HG02981 (cell line): Measurements from ENCODE around the gene C11orf24.
"Not testable (repeated sequence)": the region's sequence is repeated elsewhere in the genome, so short reads cannot be mapped to it uniquely, and the experiment has no call there.

Experiments used
- ATAC-seq: cut with Tn5 transposase; IDR thresholded peaks from one replicate; pipeline ENCODE4 v1.9.1; 2021; ENCODE audit warnings: mild to moderate bottlenecking, moderate library complexity; ENCODE audit not compliant: unreplicated experiment

C11orf24 gene

DNA sequence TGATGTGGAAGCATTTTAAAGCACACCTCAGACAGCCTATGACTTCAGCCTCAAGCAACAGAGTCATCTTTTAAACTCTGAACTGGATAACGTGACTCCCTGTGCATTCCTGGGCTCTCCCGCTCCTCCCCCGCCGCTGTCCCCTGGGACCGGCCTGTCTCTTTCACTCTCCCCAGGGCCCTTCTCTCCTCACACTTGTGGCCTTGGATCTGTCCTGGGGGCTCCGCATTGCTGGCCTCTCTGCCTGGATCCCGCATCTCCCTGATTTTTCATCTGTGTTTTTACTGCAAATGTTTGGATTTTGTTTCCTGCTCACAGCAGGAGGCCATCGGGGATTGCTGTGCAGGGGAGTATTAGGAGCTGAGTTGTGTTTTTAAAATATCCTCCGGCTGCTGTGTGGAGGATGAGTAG lies 15.4 kb downstream of the C11orf24 start:
- ATAC-seq = no peak

DNA sequence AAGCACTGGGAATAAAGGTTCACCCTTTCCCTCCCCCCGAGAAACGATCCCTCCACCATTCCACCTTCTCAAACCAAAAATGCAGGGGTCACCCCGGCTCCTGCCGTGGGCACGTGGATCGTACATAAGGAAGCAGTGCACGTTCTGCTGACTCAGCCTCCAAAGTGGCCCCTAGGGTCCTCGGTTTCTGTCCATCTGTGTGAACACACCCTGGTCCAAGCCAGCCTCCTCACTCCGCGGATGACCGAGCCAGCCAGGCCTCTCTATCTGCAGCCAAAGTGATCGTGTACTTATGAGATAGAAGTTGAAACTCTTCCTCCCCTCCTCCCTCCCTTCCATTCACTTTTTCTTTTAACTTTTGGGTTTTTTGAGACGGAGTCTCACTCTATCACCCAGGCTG lies 16.2 kb downstream of the C11orf24 start:
- no peak for ATAC-seq

DNA sequence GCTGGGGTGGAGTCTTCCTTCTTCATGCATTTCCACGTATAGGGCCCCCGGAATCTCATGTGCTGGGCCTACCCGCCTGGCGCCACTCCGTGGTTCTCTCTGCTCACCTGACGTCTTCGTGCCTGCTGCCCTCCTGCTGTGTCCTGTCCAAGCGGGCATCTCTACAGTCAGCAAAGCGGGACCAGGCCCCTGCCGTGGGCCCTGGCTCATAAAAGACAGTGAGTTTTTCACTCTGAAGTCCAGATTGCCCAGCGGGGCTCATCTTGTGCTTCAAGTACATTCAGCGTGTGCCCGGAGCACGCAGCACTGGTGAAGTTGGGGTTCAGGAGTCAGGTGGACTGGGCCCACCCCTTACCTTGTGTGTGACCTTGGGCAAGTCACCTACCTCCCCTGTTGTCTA lies 17.4 kb downstream of the C11orf24 start:
- no peak for ATAC-seq

DNA sequence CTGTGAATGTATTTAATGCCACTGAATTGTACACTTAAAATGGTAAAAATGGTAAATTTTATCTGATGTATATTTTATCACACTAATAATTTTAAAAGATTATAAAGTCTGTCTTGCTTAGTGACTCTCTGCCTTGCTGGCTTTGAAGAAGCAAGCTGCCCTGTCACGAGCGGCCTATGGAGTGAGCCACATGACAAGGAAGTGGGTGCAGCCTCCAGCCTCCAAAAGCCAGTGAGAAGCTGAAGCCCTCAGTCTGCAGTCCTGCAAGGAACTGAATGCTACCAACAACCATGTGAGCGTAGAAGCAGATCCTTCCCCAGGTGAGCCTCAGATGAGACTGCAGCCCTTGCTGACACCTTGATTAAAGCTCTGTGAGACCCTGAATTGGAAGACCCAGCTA lies 20.0 kb downstream of the C11orf24 start:
- no peak for ATAC-seq

DNA sequence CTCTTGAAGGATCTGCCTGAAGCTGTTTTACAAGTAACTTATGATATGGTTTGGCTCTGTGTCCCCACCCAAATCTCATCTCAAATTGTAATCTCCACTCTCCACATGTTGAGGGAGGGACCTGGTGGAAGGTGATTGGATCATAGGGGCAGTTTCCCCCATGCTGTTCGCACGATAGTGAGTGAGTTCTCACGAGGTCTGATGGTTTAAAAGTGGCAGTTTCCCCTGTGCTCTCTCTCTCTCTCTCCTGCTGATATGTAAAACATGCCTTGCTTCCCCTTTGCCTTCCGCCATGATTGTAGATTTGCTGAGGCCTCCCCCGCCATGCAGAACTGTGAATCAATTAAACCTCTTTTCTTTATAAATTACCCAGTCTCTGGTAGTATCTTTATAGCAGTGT lies 26.9 kb downstream of the C11orf24 start:
- ATAC-seq = not testable (repeated sequence)

DNA sequence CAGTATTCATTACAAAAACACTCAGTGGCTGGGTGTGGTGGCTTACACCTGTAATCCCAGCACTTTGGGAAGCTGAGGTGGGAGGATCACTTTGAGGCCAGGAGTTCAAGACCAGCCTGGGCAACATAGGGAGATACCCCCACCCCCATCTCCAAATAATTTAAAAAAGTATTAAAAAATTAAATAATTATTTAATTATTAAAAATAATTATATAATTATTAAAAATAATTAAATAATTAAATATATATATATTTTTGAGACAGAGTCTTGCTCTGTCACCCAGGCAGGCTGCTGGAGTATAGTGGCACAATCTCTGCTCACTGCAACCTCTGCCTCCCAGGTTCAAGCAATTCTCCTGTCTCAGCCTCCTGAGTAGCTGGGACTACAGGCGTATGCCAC lies 27.9 kb downstream of the C11orf24 start:
- not testable (repeated sequence) for ATAC-seq

DNA sequence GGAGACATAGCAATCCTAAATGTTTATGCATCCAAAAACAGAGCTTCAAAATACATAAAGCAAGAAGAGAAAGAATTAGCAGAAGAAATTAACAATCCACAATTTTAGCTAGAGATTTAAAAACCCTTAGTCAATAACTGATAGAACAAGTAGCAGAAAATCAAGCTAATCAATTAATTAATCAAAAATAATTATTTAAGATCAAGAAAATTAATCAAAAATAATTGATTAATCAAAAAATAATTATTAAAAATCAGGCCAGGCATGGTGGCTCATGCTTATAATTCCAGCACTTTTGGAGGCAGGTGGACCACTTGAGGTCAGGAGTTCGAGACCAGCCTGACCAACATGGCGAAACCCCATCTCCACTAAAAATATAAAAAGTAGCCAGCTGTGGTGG lies 29.2 kb downstream of the C11orf24 start:
- no peak for ATAC-seq

DNA sequence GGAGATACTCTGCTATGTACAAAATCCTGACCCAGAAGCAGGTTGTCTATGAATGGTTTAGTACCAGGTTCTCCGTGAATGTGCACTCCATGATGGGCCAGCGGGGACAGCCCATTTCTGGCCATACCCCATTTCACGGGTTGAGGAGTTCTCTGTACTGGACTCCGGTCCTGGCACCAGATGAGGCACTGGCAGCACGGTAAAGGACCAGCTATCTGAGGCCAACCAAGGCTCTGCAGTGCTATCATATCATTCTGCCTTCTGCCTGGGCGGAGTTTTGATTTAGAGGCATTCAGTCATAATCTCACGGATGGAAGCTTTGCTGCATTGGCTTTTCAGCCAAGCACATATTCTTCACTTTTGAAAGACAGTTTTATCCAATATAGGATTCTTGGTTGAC lies 40.2 kb downstream of the C11orf24 start:
- ATAC-seq = no peak

DNA sequence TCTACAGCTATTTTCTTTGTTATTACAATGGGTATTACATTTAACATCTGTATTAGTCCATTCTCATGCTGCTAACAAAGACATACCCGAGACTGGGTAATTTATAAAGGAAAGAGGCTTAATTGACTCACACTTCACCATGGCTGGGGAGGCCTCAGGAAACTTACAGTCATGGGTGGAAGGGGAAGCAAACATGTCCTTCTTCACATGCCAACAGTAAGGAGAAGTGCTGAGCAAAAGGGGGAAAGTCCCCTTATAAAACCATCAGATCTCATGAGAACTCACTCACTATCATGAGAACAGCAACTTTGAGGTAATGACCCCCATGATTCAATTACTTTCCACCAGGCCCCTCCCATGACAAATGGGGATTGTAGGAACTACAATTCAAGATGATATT lies 42.2 kb downstream of the C11orf24 start:
- ATAC-seq = no peak

DNA sequence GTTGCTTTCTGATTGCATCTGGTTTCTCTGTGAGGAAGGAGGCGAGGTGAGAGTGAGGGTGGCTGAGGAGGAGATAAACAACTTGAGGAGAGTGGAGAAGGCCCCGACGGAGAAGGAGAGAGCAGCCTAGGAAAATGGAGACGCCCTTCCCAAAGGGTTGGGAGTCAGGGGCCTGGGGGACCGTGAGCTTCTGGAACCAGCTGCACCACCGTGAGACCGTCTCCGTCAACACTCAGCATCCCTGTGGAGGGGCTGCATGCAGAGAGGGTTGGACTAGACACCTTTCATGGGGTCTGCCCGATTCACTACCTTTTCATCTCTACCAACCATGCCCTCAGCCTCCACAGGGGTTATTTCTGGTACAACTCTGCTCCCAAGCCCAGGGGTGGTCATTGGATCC lies 45.4 kb downstream of the C11orf24 start:
- no peak for ATAC-seq

DNA sequence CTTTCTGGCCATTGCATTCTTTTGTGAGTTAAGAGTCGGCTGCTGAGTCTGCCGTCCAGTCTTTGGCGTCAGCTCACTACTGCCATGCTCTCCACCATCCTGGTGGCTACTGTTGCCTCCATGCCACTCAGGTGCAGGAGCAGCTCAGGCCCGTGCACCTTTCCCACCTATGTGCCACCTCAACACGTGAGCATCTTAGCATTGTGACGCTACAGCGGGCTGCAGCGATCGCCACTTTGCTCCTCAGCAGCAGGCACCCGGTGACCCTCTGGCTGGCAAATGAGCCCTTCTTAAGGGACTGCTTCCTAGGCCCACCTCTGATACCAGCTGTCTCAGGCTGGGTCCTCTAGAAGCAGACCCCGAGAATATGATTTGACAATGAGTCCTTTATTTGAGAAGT lies 47.2 kb downstream of the C11orf24 start:
- ATAC-seq = no peak

DNA sequence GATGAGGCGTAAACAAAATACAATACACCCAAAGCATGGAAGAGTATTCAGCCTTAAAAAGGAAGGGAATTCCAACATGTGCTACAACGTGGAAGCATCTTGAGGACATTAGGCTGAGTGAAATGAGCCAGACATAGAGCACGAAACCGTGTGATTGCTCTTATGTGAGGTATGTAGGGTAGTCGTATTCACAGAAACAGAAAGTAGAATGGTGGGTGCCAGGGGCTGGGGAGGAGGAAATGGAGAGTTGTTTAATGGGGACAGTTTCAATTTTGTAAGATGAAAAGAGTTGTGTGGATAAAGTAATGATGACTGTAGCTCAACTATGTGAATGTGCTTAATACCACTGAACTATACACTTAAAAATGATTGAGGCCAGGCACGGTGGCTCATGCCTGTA lies 48.5 kb downstream of the C11orf24 start:
- ATAC-seq = no peak

DNA sequence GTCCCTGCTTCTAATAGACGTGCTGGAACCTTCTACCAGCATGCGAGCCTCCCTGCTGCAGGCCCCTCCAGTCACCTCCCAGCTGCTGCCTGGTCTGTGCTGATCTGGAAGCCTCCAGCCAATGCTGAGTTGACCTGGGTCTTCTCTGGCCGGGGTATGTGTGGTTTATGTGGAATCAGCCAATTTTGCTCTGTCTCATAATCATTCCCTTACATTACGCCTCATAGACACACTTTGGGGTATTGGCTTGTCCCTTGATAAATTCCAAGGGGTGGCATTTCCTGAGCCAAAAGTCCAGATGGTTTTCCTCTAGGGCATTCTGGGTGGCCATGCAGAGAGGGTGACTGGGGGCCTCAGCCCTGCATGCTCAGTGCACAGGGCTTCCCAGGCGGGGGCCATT lies 50.4 kb downstream of the C11orf24 start:
- no peak for ATAC-seq

DNA sequence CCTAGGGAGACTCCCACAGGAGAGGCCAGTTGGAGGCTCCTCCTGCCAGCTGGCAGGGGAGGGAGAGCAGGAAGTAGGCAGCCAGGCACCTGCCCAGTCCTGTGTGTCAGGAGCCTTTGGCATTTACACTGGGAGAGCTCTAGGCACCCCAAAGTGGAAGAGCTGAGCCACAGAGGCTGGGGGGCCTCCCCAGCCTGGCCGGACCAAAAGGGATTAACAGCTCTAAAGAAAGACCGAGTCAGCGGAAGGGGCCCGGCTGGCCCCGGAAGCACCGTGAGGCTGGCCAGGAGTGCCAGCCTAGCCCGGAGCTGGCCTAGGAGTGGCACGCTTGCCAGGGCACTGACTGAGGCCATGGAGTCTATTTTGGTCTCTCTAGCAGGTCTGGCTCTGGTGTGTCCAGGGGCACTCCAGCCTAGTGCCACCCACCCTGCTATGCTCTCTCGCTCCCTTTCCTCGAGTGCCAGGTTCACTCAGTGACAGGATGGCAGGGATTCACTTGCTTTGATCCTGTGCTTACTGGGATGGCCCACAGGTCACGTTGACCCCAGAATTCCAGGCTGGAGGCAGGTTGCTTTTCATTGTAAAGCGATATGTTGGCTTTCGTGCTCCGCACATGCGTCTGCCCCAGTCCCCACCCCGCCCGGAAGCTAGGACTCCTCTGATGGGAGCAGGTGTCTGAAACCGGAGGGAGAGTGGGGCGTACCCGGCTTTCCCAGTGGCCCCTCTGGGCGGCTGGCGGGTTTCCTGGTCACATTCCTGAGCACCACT lies 55.4 kb downstream of the C11orf24 start:
- no peak for ATAC-seq

DNA sequence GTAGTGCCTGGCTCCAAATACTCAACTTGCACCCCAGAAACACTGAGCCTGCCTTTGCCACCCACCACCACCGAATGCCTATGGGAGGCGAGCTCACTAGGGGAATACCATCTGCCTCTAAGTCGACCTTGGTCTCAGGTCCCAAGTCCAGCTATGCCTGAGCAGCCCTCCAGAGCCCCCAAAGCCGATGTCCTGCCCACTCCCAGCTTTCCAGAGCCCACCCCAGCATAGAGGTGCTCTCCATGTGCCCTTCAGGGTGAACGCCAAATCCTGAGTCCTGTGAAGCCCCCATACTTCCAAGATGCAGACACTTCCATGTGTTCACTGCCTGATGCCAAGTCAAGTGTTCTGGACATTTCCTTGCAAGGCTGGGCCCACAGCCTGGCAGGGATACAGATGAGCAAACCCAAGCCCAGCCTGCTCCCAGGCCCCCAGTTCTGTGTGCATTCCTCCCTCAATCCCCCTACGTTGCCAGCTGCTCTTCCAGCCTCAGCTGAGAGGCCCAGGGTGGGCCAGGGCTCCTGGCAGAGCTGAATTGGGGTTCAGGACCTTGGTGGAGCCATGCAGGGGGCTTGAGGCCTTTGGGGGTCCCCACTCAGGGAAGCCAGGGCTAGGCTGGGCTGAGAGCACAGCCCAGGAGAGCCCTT lies 56.1 kb downstream of the C11orf24 start:
- no peak for ATAC-seq

DNA sequence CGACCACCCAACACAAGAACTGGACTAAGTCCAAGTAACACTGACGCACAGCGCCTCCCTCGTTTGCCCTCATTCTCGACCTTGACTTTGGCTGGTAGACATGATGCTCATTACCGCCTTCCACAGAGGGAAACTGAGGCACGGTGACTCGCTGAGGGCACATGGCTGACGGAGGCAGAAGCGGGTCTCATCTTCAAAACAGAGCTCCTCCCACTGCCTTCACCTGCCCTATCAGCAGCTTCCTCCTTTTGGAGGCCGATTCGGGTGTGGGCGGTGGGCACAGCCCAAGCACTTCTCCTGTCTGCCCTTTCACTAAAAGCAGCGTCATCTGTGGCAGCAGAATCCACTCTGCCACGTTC lies 56.7 kb downstream of the C11orf24 start:
- no peak for ATAC-seq

DNA sequence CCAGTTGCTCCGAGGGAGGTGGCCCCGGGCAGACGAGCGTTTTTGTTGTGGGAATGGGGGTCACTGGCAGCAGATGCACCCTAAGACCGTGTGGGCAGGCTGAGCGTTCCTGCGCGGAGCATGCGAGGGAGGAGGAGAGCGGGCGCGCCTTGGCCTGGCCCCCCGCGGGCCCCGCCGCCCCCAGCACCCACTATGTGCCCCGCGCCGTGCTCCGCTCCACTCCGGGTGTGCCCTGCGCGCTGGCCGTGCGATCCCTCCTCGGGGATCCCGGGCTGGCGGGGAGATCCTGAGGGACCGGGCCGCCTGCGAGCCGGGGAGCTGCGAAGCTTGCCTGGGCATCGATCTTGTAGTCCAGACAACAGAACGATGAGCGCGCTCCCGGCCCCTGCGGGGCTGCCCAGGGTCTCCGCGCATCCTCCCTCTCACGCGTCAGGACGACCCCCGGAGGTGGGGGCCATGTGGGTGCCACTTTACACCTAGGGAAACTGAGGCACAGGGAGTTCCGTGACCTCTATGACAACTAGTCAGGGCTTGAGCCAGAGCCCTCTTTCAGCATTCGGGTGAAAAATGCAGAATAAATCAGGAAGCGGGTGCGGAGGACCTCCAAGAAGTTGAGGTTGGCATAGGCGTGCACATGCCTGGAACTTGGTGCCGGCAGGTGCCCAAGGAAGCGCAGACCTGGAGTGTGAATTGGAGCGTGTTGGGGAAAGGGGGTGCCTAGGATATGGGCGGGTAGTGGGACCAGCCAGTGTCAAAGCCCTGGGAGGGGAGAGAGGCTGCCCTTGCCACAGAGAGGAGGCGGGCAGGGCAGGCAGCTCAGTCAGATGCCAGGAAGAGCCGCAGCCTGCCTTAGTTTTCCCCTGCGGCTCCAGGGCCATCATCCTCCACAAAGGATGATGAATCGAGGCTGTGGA lies 57.3 kb downstream of the C11orf24 start:
- no peak for ATAC-seq

DNA sequence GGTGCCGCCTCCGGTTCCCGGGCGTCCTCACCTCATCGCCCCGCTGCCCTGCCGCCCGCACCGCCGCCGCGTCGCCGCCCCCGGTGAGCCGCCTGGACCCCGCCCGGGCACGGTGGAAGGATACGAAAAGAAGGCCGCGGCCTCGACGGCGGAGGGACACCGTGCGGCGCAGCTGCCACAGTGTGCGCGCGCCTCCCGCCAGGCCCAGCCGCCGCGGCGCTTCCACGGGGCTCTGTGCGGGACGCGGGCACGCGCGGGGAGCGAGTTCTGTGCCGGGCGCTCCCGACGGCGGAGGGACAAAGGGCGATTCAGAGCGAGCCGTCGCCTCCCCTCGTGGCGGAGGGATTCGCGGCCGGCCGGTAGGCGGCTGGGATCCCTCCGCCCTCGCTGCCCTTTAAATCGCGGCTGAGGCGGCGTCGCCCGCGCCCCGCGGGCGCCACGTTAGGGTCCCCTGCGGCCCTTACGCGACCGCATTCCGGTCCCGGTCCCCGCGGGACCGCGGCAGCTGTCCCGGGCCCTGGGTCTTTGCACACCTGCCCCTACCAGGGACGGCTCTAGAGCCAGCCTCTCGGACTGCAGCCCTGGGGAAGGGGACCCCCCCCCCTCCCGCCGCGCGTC lies 58.1 kb downstream of the C11orf24 start:
- peak; percentile 40 for ATAC-seq

DNA sequence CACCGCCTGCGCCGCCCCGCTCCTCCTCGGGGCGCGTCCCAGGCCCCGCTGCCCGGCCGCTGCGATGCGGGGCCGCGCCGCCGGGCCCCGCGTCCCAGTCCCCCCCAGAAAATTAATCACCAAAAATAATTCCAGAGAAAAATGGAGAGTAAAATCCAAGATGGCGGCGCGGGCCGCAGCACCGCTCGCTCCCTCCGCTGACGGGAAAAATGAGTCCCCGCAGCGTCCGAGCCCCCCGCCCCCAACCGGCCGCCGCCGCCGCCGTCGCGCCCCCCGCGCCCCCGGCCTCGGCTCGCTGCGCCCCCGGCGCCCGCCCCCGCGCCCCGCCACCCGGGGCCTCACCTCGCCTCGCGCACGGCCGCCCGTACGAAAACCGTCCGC lies 58.6 kb downstream of the C11orf24 start, which contains the start of gene KMT5B:
TSS of gene KMT5B (minus strand) at position 162 of the 381 bp plus-strand sequence. CDS start 23,220 bp downstream, outside the sequence.
- peak; percentile 20 for ATAC-seq

DNA sequence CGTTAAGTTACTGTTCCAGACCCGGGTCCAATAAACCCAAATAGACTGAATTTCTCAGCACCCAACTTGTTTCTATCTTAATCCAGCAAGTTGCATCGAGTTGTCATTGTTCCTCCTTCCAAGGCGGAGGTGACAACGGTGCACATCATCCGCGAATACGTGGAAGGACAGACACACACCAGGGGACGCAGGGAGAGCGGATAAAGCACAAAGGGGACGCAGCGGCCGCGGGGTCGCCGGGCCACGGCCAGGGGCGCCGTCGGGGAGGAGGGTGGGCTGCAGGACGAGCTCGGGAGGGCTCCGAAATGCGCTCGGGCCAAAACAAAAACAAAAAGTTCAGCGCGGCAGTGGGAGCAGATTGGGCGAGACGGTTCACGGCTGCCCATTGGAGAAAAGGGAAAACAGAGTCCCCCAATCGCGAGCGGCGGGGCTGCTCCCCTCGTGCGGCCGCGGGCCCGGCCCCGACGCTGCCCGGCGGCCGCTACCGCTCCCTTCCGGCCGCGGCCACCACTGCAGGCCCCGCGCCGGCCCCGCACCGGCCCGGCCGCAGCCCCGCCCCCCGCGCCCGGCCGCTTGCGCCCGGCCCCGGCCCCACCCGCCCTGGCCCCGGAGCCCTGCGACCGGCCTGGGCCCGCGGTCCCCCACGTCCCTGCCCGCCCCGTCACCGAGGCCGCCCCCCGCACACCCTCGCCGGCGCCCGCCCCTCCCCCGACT lies 59.2 kb downstream of the C11orf24 start:
- peak; percentile 43 for ATAC-seq

DNA sequence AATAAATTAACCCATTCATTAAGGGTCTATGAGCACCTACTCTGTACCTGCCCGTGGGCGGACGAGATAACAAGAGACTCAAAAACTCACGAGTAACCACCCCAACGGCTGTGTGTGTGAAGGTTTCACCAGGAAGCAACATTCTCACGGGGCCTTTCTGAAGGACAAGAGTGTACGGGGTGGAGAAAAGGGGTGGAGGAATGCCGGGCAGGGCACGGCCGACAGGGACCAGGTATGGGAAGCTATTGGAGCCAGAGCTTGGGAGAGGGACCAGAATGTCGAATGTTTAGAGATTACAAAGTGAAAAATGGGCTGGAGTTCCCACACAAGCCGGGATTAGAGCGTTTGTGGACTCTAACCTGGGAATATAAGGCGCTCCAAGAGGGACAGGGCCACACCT lies 60.2 kb downstream of the C11orf24 start:
- no peak for ATAC-seq
